ENCODE measurements around the gene C11orf58. TPM values are rescaled to one million over a fixed set of nuclear protein-coding genes. Genes with fewer than 3 reads are reported as not detected.

The C11orf58 gene
- total and polyA plus RNA-seq, 2 experiments from 2014 or later: 164 to 280 TPM

GRCh38 chr11:16790486-16791190 lies 52.2 kb downstream of the C11orf58 start (continued):
- TF ChIP-seq, protein P1, sequence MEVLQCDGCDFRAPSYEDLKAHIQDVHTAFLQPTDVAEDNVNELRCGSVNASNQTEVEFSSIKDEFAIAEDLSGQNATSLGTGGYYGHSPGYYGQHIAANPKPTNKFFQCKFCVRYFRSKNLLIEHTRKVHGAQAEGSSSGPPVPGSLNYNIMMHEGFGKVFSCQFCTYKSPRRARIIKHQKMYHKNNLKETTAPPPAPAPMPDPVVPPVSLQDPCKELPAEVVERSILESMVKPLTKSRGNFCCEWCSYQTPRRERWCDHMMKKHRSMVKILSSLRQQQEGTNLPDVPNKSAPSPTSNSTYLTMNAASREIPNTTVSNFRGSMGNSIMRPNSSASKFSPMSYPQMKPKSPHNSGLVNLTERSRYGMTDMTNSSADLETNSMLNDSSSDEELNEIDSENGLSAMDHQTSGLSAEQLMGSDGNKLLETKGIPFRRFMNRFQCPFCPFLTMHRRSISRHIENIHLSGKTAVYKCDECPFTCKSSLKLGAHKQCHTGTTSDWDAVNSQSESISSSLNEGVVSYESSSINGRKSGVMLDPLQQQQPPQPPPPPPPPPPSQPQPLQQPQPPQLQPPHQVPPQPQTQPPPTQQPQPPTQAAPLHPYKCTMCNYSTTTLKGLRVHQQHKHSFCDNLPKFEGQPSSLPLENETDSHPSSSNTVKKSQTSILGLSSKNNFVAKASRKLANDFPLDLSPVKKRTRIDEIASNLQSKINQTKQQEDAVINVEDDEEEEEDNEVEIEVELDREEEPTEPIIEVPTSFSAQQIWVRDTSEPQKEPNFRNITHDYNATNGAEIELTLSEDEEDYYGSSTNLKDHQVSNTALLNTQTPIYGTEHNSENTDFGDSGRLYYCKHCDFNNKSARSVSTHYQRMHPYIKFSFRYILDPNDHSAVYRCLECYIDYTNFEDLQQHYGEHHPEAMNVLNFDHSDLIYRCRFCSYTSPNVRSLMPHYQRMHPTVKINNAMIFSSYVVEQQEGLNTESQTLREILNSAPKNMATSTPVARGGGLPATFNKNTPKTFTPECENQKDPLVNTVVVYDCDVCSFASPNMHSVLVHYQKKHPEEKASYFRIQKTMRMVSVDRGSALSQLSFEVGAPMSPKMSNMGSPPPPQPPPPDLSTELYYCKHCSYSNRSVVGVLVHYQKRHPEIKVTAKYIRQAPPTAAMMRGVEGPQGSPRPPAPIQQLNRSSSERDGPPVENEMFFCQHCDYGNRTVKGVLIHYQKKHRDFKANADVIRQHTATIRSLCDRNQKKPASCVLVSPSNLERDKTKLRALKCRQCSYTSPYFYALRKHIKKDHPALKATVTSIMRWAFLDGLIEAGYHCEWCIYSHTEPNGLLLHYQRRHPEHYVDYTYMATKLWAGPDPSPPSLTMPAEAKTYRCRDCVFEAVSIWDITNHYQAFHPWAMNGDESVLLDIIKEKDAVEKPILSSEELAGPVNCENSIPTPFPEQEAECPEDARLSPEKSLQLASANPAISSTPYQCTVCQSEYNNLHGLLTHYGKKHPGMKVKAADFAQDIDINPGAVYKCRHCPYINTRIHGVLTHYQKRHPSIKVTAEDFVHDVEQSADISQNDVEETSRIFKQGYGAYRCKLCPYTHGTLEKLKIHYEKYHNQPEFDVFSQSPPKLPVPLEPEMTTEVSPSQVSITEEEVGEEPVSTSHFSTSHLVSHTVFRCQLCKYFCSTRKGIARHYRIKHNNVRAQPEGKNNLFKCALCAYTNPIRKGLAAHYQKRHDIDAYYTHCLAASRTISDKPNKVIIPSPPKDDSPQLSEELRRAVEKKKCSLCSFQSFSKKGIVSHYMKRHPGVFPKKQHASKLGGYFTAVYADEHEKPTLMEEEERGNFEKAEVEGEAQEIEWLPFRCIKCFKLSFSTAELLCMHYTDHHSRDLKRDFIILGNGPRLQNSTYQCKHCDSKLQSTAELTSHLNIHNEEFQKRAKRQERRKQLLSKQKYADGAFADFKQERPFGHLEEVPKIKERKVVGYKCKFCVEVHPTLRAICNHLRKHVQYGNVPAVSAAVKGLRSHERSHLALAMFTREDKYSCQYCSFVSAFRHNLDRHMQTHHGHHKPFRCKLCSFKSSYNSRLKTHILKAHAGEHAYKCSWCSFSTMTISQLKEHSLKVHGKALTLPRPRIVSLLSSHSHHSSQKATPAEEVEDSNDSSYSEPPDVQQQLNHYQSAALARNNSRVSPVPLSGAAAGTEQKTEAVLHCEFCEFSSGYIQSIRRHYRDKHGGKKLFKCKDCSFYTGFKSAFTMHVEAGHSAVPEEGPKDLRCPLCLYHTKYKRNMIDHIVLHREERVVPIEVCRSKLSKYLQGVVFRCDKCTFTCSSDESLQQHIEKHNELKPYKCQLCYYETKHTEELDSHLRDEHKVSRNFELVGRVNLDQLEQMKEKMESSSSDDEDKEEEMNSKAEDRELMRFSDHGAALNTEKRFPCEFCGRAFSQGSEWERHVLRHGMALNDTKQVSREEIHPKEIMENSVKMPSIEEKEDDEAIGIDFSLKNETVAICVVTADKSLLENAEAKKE (CRISPR knock-in tag; IDR thresholded peaks at IDR 0.05): no peak
- TF ChIP-seq JUNB (IDR thresholded peaks at IDR 0.05; ENCODE audit: unreplicated experiment) (no peak), ZNF331 (CRISPR knock-in tag; IDR thresholded peaks at IDR 0.05; ENCODE audit: low read depth) (no peak), POLR2AphosphoS5 (IDR thresholded peaks at IDR 0.05; ENCODE audit: low read depth) (no peak), CTCF (conservative IDR thresholded peaks at IDR 0.05; ENCODE audit: low read depth in 2 of 2) (no peak), ZNF114 (CRISPR knock-in tag; IDR thresholded peaks at IDR 0.05) (no peak), EZH2 (IDR thresholded peaks at IDR 0.05; ENCODE audit: low read depth, unreplicated experiment) (no peak), NANOG (IDR thresholded peaks at IDR 0.05; ENCODE audit: borderline replicate concordance) (no peak)
- TF ChIP-seq, protein P2, sequence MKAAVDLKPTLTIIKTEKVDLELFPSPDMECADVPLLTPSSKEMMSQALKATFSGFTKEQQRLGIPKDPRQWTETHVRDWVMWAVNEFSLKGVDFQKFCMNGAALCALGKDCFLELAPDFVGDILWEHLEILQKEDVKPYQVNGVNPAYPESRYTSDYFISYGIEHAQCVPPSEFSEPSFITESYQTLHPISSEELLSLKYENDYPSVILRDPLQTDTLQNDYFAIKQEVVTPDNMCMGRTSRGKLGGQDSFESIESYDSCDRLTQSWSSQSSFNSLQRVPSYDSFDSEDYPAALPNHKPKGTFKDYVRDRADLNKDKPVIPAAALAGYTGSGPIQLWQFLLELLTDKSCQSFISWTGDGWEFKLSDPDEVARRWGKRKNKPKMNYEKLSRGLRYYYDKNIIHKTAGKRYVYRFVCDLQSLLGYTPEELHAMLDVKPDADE (IDR thresholded peaks at IDR 0.05): no peak

Measured in GM23338 (cell line).